Fibroblast of villous mesenchyme (primary cell): ENCODE measurements around the gene MISP. TPM values are rescaled to one million over a fixed set of nuclear protein-coding genes. Genes with fewer than 3 reads are reported as not detected.

Experiments used
- DNase-seq: peaks from one replicate; pipeline ENCODE4 v3.0.0-alpha.2; 2010; ENCODE audit warnings: low read depth
- H3K4me3 ChIP-seq: 2 replicates; pipeline ENCODE4 v1.5.1; 2011; ENCODE audit warnings: low read depth, mild to moderate bottlenecking, low read length
- total RNA-seq: library from RNA; depleted of rRNA; stranded (reverse); fragments of >200 nt; gene quantifications from 2 replicates; pipeline ENCODE4 v1.2.3, GENCODE V29; 2012
- TF ChIP-seq, protein P1 (sequence below): IDR thresholded peaks from 2 replicates; pipeline ENCODE4 v1.5.1; 2012; ENCODE audit warnings: low read depth, mild to moderate bottlenecking, low read length; ENCODE audit not compliant: insufficient read depth

The MISP gene
- total RNA-seq, 1 donor = 0.43 TPM

DNA sequence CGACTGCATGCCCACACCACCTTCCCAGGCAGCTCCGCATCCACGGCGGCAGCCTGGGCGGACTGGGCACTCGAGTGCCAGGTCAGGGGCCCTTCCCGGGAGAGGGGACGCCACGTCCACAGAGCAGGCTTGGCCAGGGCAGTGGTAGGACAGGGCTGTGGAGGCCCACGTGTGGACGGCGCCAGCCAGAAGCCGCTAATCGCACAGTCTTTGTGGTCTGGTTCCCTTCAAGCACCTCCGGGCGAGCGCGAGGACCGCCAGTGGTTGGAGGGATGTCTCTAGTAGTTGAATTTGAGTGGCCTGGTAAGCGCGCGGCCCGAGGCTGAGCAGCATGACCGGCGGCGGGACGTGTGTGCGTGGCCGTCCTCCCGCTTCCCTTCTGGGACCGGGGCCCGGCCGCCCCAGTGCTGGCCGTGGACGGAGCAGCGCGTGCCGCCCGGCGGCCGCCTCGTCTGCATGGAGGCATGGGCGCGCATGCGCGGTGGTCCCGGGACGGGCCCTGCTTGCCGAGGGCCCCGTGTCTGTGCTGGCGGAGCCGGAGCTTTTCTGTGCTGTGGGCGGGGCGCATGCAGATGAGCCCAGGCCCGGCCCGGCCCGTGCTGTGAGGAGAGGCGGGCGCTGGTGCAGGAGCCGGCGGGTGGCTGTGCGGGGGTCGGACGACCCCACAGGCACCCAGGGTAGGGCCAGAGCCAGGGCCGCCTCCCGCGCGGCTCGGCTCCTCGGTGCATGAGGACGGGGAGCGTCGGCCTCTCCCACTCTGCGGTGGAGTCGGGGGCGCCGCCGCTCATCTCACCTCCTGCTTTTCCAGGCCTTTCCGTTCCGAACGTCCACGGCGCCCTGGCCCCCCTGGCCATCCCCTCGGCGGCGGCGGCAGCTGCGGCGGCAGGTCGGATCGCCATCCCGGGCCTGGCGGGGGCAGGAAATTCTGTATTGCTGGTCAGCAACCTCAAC, 55.0 kb downstream of the MISP start:
- TF ChIP-seq, protein P1, sequence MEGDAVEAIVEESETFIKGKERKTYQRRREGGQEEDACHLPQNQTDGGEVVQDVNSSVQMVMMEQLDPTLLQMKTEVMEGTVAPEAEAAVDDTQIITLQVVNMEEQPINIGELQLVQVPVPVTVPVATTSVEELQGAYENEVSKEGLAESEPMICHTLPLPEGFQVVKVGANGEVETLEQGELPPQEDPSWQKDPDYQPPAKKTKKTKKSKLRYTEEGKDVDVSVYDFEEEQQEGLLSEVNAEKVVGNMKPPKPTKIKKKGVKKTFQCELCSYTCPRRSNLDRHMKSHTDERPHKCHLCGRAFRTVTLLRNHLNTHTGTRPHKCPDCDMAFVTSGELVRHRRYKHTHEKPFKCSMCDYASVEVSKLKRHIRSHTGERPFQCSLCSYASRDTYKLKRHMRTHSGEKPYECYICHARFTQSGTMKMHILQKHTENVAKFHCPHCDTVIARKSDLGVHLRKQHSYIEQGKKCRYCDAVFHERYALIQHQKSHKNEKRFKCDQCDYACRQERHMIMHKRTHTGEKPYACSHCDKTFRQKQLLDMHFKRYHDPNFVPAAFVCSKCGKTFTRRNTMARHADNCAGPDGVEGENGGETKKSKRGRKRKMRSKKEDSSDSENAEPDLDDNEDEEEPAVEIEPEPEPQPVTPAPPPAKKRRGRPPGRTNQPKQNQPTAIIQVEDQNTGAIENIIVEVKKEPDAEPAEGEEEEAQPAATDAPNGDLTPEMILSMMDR = no peak
- H3K4me3 ChIP-seq = no peak overlapping the region
- no peak for DNase-seq

DNA sequence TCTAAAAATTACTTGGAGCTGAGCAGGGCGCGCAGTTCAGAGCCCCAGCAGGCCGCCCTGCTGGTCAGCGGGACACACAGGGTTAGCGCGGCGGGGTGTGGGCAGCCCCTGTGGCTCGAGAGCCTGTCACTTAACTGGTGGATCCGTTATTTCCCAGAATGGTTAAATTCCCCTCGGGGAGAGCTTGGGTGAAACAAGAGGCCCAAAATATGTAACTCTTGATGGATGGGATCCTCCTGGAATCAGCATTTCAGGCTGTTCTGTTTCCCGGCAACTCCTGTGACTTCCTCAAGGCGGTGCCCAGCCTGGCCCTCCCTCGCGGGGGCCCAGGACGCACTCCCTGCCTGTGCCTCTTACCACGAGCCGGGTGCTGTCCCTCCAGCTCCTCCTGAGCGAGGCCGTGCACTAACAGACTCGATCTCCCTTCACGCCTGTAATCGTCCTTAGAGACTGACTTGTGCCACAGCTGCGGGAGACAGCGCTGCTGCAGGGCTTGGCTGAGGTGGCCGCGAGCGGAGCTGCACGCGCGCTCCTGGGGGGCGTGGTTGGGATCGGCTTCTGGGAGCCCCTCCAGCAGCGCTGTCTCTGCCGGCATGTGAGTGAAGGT, 56.0 kb downstream of the MISP start:
- no peak for DNase-seq
- TF ChIP-seq, protein P1 = no peak
- no peak overlapping the region for H3K4me3 ChIP-seq

DNA sequence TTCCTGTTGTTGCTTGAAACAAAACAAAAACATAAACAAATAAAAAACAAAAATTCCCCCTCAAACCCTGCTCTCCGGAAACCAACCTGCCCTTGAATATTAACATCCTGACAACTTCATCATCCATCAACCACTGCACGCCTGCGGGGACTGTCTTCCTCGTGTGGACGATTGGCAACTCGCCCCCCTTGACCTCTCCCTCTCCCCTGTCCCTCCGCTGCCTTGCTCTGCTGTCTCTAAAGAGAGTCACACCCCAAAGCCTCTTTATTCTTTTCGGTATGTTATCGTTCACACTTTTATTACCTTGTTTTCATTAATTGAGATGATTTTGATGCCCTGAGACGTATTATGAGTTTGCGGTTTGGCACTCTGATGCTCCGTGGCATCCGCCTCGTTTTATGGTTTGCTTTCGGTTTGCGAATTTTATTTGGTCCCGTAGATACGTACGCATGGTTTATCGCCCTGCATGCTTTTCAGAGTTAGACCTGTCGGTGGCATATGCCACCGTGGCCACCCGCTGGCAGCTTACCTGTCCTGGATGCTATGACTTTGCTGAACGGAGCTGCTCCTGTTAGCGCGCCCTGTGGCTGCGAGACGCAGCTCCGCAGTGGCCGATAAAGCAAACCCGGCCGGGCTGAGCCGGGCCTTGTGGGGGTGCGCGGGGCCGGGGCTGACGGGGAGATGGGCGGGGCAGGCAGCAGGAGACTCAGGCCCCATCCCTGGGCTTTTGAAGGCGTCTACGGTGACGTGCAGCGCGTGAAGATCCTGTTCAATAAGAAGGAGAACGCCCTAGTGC, 56.9 kb downstream of the MISP start:
- TF ChIP-seq, protein P1 = no peak
- DNase-seq = no peak

DNA sequence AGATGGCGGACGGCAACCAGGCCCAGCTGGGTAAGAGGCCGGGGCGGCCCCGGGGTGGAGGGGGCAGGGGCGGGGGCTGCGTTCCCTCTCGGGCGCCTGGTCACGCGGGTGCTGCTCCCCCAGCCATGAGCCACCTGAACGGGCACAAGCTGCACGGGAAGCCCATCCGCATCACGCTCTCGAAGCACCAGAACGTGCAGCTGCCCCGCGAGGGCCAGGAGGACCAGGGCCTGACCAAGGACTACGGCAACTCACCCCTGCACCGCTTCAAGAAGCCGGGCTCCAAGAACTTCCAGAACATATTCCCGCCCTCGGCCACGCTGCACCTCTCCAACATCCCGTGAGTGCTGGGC, 57.5 kb downstream of the MISP start:
- no peak overlapping the region for H3K4me3 ChIP-seq
- TF ChIP-seq, protein P1 = no peak
- DNase-seq = no peak

More for the DNA sequence above, 56.9 kb downstream of the MISP start:
- H3K4me3 ChIP-seq = no peak overlapping the region

DNA sequence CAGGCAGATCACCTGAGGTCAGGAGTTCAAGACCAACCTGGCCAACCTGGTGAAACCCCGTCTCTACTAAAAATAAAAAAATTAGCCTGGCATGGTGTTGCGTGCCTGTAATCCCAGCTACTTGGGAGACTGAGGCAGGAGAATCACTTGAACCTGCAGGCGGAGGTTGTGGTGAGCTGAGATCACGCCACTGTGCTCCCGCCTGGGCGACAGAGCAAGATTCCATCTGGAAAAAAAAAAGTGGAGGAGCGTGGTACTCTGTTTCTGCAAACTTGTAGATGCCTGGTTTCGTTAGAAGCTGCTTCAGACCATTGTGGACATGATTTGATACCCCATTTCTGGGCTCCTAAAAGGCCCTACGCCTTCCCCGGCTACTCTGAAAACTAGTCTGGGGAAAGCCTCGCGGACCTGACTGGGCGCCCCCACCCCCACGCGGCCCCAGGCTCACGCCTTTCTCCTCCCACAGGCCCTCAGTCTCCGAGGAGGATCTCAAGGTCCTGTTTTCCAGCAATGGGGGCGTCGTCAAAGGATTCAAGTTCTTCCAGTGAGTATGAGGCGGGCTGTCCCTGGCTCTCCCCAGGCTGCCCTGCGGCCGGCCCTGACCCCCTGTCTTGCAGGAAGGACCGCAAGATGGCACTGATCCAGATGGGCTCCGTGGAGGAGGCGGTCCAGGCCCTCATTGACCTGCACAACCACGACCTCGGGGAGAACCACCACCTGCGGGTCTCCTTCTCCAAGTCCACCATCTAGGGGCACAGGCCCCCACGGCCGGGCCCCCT, 59.4 kb downstream of the MISP start:
- DNase-seq = no peak
- TF ChIP-seq, protein P1 = no peak
- no peak overlapping the region for H3K4me3 ChIP-seq

DNA sequence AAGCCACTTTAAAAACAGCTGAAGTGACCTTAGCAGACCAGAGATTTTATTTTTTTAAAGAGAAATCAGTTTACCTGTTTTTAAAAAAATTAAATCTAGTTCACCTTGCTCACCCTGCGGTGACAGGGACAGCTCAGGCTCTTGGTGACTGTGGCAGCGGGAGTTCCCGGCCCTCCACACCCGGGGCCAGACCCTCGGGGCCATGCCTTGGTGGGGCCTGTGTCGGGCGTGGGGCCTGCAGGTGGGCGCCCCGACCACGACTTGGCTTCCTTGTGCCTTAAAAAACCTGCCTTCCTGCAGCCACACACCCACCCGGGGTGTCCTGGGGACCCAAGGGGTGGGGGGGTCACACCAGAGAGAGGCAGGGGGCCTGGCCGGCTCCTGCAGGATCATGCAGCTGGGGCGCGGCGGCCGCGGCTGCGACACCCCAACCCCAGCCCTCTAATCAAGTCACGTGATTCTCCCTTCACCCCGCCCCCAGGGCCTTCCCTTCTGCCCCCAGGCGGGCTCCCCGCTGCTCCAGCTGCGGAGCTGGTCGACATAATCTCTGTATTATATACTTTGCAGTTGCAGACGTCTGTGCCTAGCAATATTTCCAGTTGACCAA, 60.1 kb downstream of the MISP start:
- H3K4me3 ChIP-seq = no peak overlapping the region
- no peak for DNase-seq
- TF ChIP-seq, protein P1 = no peak
